Stimulated activated CD4-positive, alpha-beta T cell treated with anti-CD3 and anti-CD28 coated beads, Interleukin-2, amount 100 ng/mL, for 4 hours (primary cell): ENCODE results near the gene PAX8.

Experiments used
- DNase-seq: peaks from one replicate; pipeline ENCODE4 v3.0.0-alpha.2; 2020; ENCODE audit warnings: low read depth

The PAX8 gene

GRCh38 chr2:113203217-113203530, 75.5 kb downstream of the PAX8 start:
- DNase-seq = no peak

GRCh38 chr2:113202305-113203216, 76.2 kb downstream of the PAX8 start:
- DNase-seq = no peak

GRCh38 chr2:113201496-113202304, 77.0 kb downstream of the PAX8 start:
- DNase-seq = no peak

GRCh38 chr2:113200736-113201490, 77.8 kb downstream of the PAX8 start:
- no peak for DNase-seq

- DNase-seq = no peak
Measured at GRCh38 chr2:113200236-113200635, 78.5 kb downstream of the PAX8 start.

- peak; percentile 76 for DNase-seq
Measured at GRCh38 chr2:113198790-113199612, 79.7 kb downstream of the PAX8 start.

GRCh38 chr2:113198048-113198789, 80.5 kb downstream of the PAX8 start:
- no peak for DNase-seq

GRCh38 chr2:113197347-113198047, 81.2 kb downstream of the PAX8 start:
- DNase-seq = no peak

- no peak for DNase-seq
Measured at GRCh38 chr2:113196839-113197238, 81.9 kb downstream of the PAX8 start.

GRCh38 chr2:113195923-113196501, 82.7 kb downstream of the PAX8 start:
- no peak for DNase-seq

GRCh38 chr2:113192459-113193100, 86.1 kb downstream of the PAX8 start:
- DNase-seq = no peak

GRCh38 chr2:113190871-113191270, 87.8 kb downstream of the PAX8 start:
- DNase-seq = no peak

- no peak for DNase-seq
Measured at GRCh38 chr2:113187771-113188170, 91.0 kb downstream of the PAX8 start.

GRCh38 chr2:113186433-113186796, 92.3 kb downstream of the PAX8 start:
- no peak for DNase-seq

- no peak for DNase-seq
Measured at GRCh38 chr2:113185664-113186432, 92.9 kb downstream of the PAX8 start.

- DNase-seq = no peak
Measured at GRCh38 chr2:113184531-113185230, 94.0 kb downstream of the PAX8 start.

GRCh38 chr2:113183703-113184102, 95.0 kb downstream of the PAX8 start:
- no peak for DNase-seq

- no peak for DNase-seq
Measured at GRCh38 chr2:113183264-113183663, 95.5 kb downstream of the PAX8 start.
